Measurements from ENCODE around the gene MAPK8. TPM values are rescaled to one million over a fixed set of nuclear protein-coding genes. Genes with fewer than 3 reads are reported as not detected.

Gene MAPK8
- total RNA-seq, 1 donor from 2014 or later, result 7.7 TPM

DNA sequence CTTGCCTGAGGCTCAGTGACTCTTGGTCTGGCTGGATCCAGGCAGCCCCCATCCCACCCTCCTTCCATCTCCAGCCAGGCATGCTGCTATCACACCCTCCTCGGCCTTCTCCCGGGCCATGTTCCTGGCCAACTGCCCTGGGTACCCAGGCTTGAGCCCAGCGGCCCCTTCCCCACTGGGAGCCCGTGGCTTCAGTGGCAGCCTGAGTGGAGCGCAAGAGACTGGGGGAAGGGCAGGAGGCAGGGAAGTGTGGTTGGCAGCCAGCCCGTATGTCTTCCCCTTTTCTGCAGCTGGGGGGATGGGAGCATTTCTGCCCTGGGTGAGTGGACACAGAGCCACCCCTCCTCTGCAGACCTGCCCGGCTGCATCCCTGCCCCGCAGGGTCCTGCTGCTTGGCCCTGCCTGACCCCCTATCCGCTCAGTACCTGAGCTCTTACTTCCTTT, 149.9 kb downstream of the MAPK8 start:
- no peaks in the 10 kb centered on the region for H3K27me3 ChIP-seq

DNA sequence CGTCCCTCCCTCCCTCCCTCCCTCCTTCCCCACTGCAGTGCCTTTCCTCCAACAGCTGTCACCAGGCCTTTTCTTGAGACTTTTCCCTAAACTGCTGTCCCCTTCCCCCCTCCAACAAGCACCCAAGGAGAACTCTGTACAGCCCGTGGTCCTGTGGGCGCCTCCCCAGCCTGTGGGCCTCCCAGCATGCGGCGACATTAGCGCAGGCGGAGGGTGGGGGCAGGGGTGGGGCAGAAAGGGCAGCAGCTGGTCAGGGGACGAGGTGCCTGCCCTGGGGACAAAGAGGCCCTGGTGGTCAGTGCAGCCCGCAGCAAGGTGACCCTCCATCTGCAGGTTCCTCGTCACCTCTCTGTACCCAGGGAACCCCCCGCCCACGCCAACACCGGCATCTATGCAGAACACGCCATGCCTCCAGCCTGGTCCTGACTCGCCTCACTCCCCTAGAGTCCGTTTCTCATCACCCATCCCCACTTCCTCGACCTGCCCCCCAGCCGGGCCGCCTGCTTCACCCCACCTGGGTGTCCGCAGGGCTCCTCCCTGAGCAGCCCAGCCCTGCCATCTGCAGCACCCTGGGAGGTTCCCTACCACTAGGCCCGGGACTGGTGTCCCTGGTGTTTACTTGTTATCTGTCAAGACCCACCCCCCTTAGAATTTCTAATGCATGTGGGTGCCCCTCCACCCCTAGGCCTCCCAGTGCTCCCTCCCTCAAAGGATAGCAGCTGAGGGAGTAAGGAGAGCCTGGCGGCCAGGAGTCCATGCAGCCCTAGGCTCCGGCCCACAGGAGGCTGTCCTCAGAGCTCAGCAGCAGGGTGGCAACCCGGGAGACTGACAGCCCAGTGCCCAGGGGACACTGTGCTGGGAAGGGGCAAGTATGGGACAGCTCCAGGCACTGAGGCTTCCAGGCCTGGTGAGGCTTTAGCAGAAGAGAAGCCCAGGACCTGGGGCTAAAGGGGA, 150.6 kb downstream of the MAPK8 start:
- Histone ChIP-seq H3K9me3 (no peaks in the 10 kb centered on the region), H3K4me1 (no peaks in the 10 kb centered on the region), H3K27ac (no peak overlapping the region), H3K27me3 (no peaks in the 10 kb centered on the region), H3K4me3 (no peak overlapping the region), H3K36me3 (no peaks in the 10 kb centered on the region)
- TF ChIP-seq, protein P1, sequence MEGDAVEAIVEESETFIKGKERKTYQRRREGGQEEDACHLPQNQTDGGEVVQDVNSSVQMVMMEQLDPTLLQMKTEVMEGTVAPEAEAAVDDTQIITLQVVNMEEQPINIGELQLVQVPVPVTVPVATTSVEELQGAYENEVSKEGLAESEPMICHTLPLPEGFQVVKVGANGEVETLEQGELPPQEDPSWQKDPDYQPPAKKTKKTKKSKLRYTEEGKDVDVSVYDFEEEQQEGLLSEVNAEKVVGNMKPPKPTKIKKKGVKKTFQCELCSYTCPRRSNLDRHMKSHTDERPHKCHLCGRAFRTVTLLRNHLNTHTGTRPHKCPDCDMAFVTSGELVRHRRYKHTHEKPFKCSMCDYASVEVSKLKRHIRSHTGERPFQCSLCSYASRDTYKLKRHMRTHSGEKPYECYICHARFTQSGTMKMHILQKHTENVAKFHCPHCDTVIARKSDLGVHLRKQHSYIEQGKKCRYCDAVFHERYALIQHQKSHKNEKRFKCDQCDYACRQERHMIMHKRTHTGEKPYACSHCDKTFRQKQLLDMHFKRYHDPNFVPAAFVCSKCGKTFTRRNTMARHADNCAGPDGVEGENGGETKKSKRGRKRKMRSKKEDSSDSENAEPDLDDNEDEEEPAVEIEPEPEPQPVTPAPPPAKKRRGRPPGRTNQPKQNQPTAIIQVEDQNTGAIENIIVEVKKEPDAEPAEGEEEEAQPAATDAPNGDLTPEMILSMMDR (IDR thresholded peaks at IDR 0.05), result no peak
- intact Hi-C loops (cut with DNase I), result no loop called here
- no peak for DNase-seq (ENCODE audit: low spot score in 2 of 2)

More for the DNA sequence above, 149.9 kb downstream of the MAPK8 start:
- Histone ChIP-seq H3K27ac (no peak overlapping the region), H3K4me1 (no peaks in the 10 kb centered on the region), H3K4me3 (no peak overlapping the region), H3K36me3 (no peaks in the 10 kb centered on the region), H3K9me3 (no peaks in the 10 kb centered on the region)
- TF ChIP-seq, protein P1 (IDR thresholded peaks at IDR 0.05), result no peak
- intact Hi-C loops (cut with DNase I), result no loop called here
- no peak for DNase-seq (ENCODE audit: low spot score in 2 of 2)

DNA sequence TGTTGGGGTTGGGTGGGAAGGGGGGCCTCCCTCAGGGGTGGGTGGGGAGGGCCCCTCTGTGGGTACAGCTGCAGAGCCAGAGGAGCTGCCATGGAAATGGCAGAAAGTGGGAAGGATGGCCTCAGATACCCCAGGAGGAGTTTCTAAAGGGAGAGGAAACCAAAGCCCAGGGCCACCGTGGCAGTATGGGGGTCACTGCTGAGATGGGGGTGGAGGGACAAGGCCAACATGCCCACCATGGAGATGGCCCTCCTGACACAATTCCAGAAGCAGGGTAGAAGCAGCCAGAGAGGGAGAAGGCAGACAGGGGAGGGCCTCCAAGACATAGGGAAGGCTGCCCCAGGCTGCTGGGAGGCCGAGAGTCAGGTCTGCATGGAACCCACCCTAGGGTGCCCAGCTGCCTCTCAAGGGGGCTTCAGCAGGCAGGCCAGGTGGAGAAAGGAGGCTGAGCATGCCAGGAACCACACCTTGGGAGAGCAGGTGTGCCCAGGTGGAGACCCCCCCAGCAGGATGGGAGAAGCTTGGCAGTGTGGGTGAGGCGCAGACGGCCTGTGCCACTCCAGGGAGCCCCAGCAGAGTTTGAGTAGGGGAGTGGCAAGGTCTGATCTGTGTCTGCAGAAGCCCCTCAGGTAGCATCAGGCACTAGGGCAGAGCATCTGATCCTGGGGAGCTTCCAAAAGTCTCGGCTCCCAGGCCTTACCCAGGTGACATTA, 151.6 kb downstream of the MAPK8 start:
- H3K36me3 ChIP-seq, result no peaks in the 10 kb centered on the region
- H3K4me3 ChIP-seq, result no peak overlapping the region
- intact Hi-C loops (cut with DNase I), result no loop called here
- TF ChIP-seq, protein P1 (IDR thresholded peaks at IDR 0.05), result no peak
- no peaks in the 10 kb centered on the region for H3K4me1 ChIP-seq
- no peaks in the 10 kb centered on the region for H3K27me3 ChIP-seq
- no peak overlapping the region for H3K27ac ChIP-seq
- H3K9me3 ChIP-seq, result no peaks in the 10 kb centered on the region
- DNase-seq (ENCODE audit: low spot score in 2 of 2), result no peak

DNA sequence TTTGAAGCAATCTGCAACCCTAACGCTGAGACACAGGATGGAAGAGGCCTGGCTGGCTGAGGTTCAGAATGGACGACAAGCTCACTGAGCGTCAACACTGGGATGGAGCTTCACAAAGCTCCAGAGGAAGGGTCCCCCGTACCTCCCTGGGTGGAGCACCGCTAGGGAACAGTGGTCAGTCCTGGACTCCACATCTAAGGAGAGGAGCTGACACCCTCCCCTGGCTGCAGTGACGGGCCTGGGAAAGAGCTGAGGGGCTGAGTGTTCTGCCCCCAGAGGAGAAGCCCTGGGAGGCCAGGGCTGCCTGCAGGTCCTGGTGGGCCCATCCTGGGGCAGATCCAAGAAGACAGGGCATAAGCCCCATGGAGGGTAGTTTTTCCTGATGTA, 152.2 kb downstream of the MAPK8 start:
- H3K36me3 ChIP-seq, result no peaks in the 10 kb centered on the region
- TF ChIP-seq, protein P1 (IDR thresholded peaks at IDR 0.05), result no peak
- H3K4me3 ChIP-seq, result no peak overlapping the region
- H3K27me3 ChIP-seq, result no peaks in the 10 kb centered on the region
- no peaks in the 10 kb centered on the region for H3K9me3 ChIP-seq
- H3K4me1 ChIP-seq, result no peaks in the 10 kb centered on the region
- intact Hi-C loops (cut with DNase I), result no loop called here
- H3K27ac ChIP-seq, result no peak overlapping the region
- no peak for DNase-seq (ENCODE audit: low spot score in 2 of 2)

DNA sequence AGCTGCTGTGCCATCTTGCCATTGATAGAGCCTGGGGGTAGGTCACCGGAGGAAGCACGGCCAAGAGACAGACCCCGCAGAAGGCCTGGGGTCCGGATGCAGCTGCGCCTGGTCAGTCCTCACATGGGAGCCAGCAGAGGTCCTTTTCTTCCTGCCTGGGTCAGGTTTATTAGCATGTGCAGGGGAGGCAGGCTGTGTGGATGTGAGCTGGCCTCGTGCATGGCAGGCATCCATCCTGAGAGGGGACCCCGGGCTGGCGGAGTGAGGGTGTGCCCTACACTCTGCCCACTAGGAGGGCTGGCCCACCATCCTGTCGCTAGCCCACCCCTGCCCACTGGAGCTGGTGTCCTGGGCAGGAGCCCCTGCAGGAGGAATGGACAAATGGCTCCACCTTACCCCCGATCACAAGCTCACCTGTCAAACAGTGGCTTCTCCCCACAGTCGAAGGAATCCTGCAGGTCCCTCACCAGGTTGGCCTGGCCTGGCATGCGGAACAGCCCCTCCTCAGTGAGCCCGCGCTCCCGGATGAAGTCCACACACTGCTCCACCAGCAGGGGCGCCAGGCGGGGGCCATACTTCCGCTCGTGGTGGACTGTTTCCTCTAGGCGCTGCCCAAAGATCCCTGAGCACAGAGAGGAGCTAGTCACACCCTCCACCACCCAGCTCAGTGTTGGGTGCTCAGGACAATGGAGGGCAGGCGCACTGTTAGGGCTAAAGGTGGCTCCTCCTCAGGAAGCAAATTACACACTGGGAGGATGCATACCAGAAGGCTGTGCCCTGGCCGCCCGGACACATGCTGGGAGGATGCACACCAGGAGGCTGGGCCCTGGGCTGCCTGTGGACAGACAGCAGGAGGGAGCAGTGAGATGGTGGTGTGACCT, 153.0 kb downstream of the MAPK8 start:
- no peaks in the 10 kb centered on the region for H3K4me1 ChIP-seq
- H3K4me3 ChIP-seq, result no peak overlapping the region
- TF ChIP-seq, protein P1 (IDR thresholded peaks at IDR 0.05), result no peak
- intact Hi-C loops (cut with DNase I), result no loop called here
- no peak overlapping the region for H3K27ac ChIP-seq
- H3K27me3 ChIP-seq, result no peaks in the 10 kb centered on the region
- H3K36me3 ChIP-seq, result no peaks in the 10 kb centered on the region
- no peak for DNase-seq (ENCODE audit: low spot score in 2 of 2)
- no peaks in the 10 kb centered on the region for H3K9me3 ChIP-seq

Measured in ascending aorta (tissue), 2 donors.